IPS-NIHi7 (cell line): Measurements from ENCODE around the gene CLDN4.
"Not testable (repeated sequence)": the region's sequence is repeated elsewhere in the genome, so short reads cannot be mapped to it uniquely, and the experiment has no call there.

ENCODE experiments used
- DNase-seq: peaks from one replicate; pipeline ENCODE4 v3.0.0; 2012; ENCODE audit warnings: mixed read lengths; ENCODE audit errors: extremely low spot score

Gene CLDN4

GRCh38 chr7:73830681-73831583 is at the start of gene CLDN4:
CLDN4 (plus strand) TSS chr7:73830996; CDS start chr7:73831202, 206 bp downstream.
- peak; percentile 54 for DNase-seq

- no peak for DNase-seq
These were observed 44.2 kb upstream of the CLDN4 start for GRCh38 chr7:73786588-73786987.

GRCh38 chr7:73787786-73788048 is 43.1 kb upstream of the CLDN4 start:
- not testable (repeated sequence) for DNase-seq

GRCh38 chr7:73789051-73789450 is 41.7 kb upstream of the CLDN4 start:
- no peak for DNase-seq

- not testable (repeated sequence) for DNase-seq
These were observed 39.6 kb upstream of the CLDN4 start for GRCh38 chr7:73791170-73791690.

- DNase-seq, result not testable (repeated sequence)
These were observed 35.6 kb upstream of the CLDN4 start for GRCh38 chr7:73795188-73795587.

- not testable (repeated sequence) for DNase-seq
These were observed 34.1 kb upstream of the CLDN4 start for GRCh38 chr7:73796656-73797055.

- DNase-seq, result not testable (repeated sequence)
These were observed 33.6 kb upstream of the CLDN4 start for GRCh38 chr7:73797176-73797575.

GRCh38 chr7:73799282-73800141 is 31.3 kb upstream of the CLDN4 start:
- DNase-seq, result no peak

GRCh38 chr7:73801577-73801976 is 29.2 kb upstream of the CLDN4 start:
- no peak for DNase-seq

GRCh38 chr7:73802459-73802858 is 28.3 kb upstream of the CLDN4 start:
- DNase-seq, result no peak

GRCh38 chr7:73809467-73809951 is 21.3 kb upstream of the CLDN4 start:
- no peak for DNase-seq

GRCh38 chr7:73810998-73811360 is 19.8 kb upstream of the CLDN4 start:
- DNase-seq, result no peak

- DNase-seq, result peak; percentile 88
These were observed 19.0 kb upstream of the CLDN4 start for GRCh38 chr7:73811760-73812168.

- no peak for DNase-seq
These were observed 17.8 kb upstream of the CLDN4 start for GRCh38 chr7:73812996-73813395.

GRCh38 chr7:73815436-73815835 is 15.4 kb upstream of the CLDN4 start:
- no peak for DNase-seq

- no peak for DNase-seq
These were observed 13.7 kb upstream of the CLDN4 start for GRCh38 chr7:73817121-73817520.

GRCh38 chr7:73820013-73820412 is 10.8 kb upstream of the CLDN4 start:
- no peak for DNase-seq

- DNase-seq, result not testable (repeated sequence)
These were observed 9.1 kb upstream of the CLDN4 start for GRCh38 chr7:73821597-73822285.

- DNase-seq, result peak; percentile 36
These were observed 8.2 kb upstream of the CLDN4 start for GRCh38 chr7:73822319-73823173.

- DNase-seq, result no peak
These were observed 7.5 kb upstream of the CLDN4 start for GRCh38 chr7:73823257-73823656.
